Neural cell (in vitro differentiated cells): ENCODE measurements around the gene SH3BGR.

Source experiments
- EZH2 ChIP-seq: fragments of 200-600, 300-800 bp; shearing (Covaris generic), sonication (generic); IDR thresholded peaks from 2 replicates; pipeline ENCODE4 v1.6.1; 2014; ENCODE audit warnings: antibody characterized with exemption, low read length, borderline replicate concordance, mild to moderate bottlenecking; ENCODE audit not compliant: insufficient read depth, poor library complexity, severe bottlenecking
- MXI1 ChIP-seq: fragments of 450-650 bp; conservative IDR thresholded peaks from 2 replicates; pipeline ENCODE4 v1.6.1; 2014; ENCODE audit warnings: antibody characterized with exemption, mild to moderate bottlenecking; ENCODE audit not compliant: poor library complexity, severe bottlenecking
- RAD21 ChIP-seq: fragments of 450-650 bp; conservative IDR thresholded peaks from 2 replicates; pipeline ENCODE4 v1.6.1; 2014; ENCODE audit warnings: antibody characterized with exemption, mild to moderate bottlenecking, moderate library complexity
- REST ChIP-seq: IDR thresholded peaks from 2 replicates; pipeline ENCODE4 v1.6.1; 2012; ENCODE audit warnings: borderline replicate concordance
- SMC3 ChIP-seq: fragments of 450-650 bp; conservative IDR thresholded peaks from 2 replicates; pipeline ENCODE4 v1.6.1; 2014; ENCODE audit warnings: antibody characterized with exemption, mild to moderate bottlenecking, moderate library complexity; ENCODE audit not compliant: poor library complexity
- TAF1 ChIP-seq: IDR thresholded peaks from 2 replicates; pipeline ENCODE4 v1.6.1; 2012; ENCODE audit warnings: low read depth
- TF ChIP-seq, protein P1 (sequence below): fragments of 450-650 bp; IDR thresholded peaks from 2 replicates; pipeline ENCODE4 v1.5.1; 2014; ENCODE audit warnings: antibody characterized with exemption, mild to moderate bottlenecking, moderate library complexity; ENCODE audit not compliant: poor library complexity, severe bottlenecking

DNA sequence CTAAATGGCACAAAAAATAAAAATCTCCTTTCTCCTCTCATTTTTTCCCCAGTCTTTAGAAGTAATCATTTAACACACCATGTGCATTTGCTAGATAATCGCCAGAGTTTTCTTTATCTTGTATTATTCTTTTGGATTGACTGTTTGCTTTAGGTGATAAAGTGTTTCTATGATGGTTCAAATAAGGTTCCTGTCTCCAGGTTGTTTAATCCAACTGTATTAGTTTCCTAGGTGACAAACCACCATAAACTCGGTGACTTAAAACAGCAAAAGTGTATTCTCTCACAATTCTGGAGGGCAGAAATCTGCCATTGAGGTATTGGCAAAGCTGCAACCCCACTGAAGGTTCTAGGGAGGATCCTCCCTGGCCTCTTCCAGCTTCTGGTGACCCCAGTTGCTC, 109.4 kb downstream of the SH3BGR start:
- TF ChIP-seq, protein P1, sequence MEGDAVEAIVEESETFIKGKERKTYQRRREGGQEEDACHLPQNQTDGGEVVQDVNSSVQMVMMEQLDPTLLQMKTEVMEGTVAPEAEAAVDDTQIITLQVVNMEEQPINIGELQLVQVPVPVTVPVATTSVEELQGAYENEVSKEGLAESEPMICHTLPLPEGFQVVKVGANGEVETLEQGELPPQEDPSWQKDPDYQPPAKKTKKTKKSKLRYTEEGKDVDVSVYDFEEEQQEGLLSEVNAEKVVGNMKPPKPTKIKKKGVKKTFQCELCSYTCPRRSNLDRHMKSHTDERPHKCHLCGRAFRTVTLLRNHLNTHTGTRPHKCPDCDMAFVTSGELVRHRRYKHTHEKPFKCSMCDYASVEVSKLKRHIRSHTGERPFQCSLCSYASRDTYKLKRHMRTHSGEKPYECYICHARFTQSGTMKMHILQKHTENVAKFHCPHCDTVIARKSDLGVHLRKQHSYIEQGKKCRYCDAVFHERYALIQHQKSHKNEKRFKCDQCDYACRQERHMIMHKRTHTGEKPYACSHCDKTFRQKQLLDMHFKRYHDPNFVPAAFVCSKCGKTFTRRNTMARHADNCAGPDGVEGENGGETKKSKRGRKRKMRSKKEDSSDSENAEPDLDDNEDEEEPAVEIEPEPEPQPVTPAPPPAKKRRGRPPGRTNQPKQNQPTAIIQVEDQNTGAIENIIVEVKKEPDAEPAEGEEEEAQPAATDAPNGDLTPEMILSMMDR, result no peak
- no peak for TF ChIP-seq EZH2
- TF ChIP-seq TAF1, result no peak
- TF ChIP-seq RAD21, result no peak
- TF ChIP-seq REST, result no peak
- no peak for TF ChIP-seq SMC3
- TF ChIP-seq MXI1, result no peak
